H1 (cell line): ENCODE data around the gene FBXO34. TPM values are rescaled to one million over a fixed set of nuclear protein-coding genes. Genes with fewer than 3 reads are reported as not detected.

Experiments used
- CTCF ChIA-PET: fragments of 300-600 bp; sonication (Branson Sonifier 250); formaldehyde crosslinking; loops from one replicate; lab custom pipeline; 2021; ENCODE audit not compliant: partially characterized antibody; lab: Charles Lee
- POLR2A ChIA-PET: fragments of 300-600 bp; sonication (Branson Sonifier 250); formaldehyde crosslinking; loops from one replicate; lab custom pipeline; 2021; ENCODE audit warnings: inconsistent platforms; ENCODE audit not compliant: partially characterized antibody; lab: Charles Lee
- DNase-seq, 2 experiments: peaks; one replicate each; pipeline versions ENCODE4 v3.0.0 to v3.0.0-alpha.2; 2010 to 2022; ENCODE audit warnings: low spot score in 2 of 2, low read depth in 1 of 2, mixed read lengths in 1 of 2
- FAIRE-seq: peaks from 2 replicates; lab custom pipeline; 2011; peaks lifted over from hg19 to GRCh38; lab: Jason Lieb, UNC
- H2AFZ ChIP-seq: 2 replicates; pipeline ENCODE4 v1.8.1; 2012; ENCODE audit warnings: low read length, inconsistent platforms
- H2AK5ac ChIP-seq: 2 replicates; pipeline ENCODE4 v1.6.1; 2013; ENCODE audit warnings: low read depth, low read length
- H2BK120ac ChIP-seq: replicated peaks from 2 replicates; pipeline ENCODE3; 2013; ENCODE audit warnings: low read depth, low read length, inconsistent platforms
- H2BK12ac ChIP-seq: 2 replicates; pipeline ENCODE4 v1.6.1; 2013; ENCODE audit warnings: low read depth, low read length
- H2BK15ac ChIP-seq: 2 replicates; pipeline ENCODE4 v1.6.1; 2013; ENCODE audit warnings: low read length
- H2BK20ac ChIP-seq: 2 replicates; pipeline ENCODE4 v1.6.1; 2013; ENCODE audit warnings: low read length
- H2BK5ac ChIP-seq: 2 replicates; pipeline ENCODE4 v1.6.1; 2013; ENCODE audit warnings: low read depth, low read length
- H3K14ac ChIP-seq: 2 replicates; pipeline ENCODE4 v1.6.1; 2013; ENCODE audit warnings: inconsistent platforms; ENCODE audit not compliant: insufficient read length
- H3K18ac ChIP-seq: 2 replicates; pipeline ENCODE4 v1.6.1; 2013; ENCODE audit warnings: low read length; ENCODE audit errors: extremely low read depth
- H3K23ac ChIP-seq: 2 replicates; pipeline ENCODE4 v1.6.1; 2013; ENCODE audit warnings: inconsistent platforms; ENCODE audit not compliant: insufficient read length
- H3K23me2 ChIP-seq: 2 replicates; pipeline ENCODE4 v1.6.1; 2013; ENCODE audit warnings: low read depth, low read length
- H3K27ac ChIP-seq: 2 replicates; pipeline ENCODE4 v1.6.1; 2011; ENCODE audit warnings: low read depth, low read length, inconsistent platforms
- H3K27me3 ChIP-seq, 4 experiments: replicated peaks in 1 of 4; 1 replicate in 1 of 4; 2 replicates in 3 of 4; pipeline versions ENCODE4 v1.6.1 to v1.8.1; 2011 to 2013; ENCODE audit warnings: low read length in 3 of 4, mild to moderate bottlenecking in 3 of 4, inconsistent platforms in 2 of 4, mixed read lengths in 2 of 4, moderate library complexity in 1 of 4; ENCODE audit not compliant: control insufficient read depth in 3 of 4, insufficient read depth in 3 of 4; ENCODE audit errors: extremely low read depth in 1 of 4
- H3K36me3 ChIP-seq, 4 experiments: 2 replicates each; pipeline versions ENCODE4 v1.6.1 to v1.8.1; 2011 to 2013; ENCODE audit warnings: mild to moderate bottlenecking in 4 of 4, low read length in 3 of 4, moderate library complexity in 2 of 4, control low read depth in 1 of 4, inconsistent platforms in 1 of 4; ENCODE audit not compliant: insufficient read depth in 4 of 4, control insufficient read depth in 2 of 4
- H3K4ac ChIP-seq: replicated peaks from 2 replicates; pipeline ENCODE3; 2013; ENCODE audit warnings: low read length, low read depth, mixed read lengths, inconsistent platforms; ENCODE audit not compliant: insufficient read length
- H3K4me1 ChIP-seq, 4 experiments: replicated peaks in 1 of 4; 1 replicate in 1 of 4; 2 replicates in 3 of 4; pipeline versions ENCODE4 v1.6.1 to v1.8.1; 2011 to 2013; ENCODE audit warnings: low read length in 3 of 4, inconsistent platforms in 2 of 4, mixed read lengths in 1 of 4; ENCODE audit not compliant: insufficient read depth in 4 of 4, control insufficient read depth in 3 of 4
- H3K4me2 ChIP-seq, 2 experiments: 2 replicates each; pipeline versions ENCODE4 v1.6.1 to v1.8.1; 2011 to 2013; ENCODE audit warnings: low read depth in 2 of 2, low read length in 2 of 2, control low read depth in 1 of 2, inconsistent platforms in 1 of 2, mild to moderate bottlenecking in 1 of 2; ENCODE audit not compliant: insufficient read depth in 1 of 2
- H3K4me3 ChIP-seq, 4 experiments: fragments of 200-600, 300-600 bp in 1 of 4; sonication (generic), shearing (Covaris generic), sonication (Bioruptor Twin) in 1 of 4; 2 replicates each; pipeline versions ENCODE4 v1.5.1 to v1.8.1; 2011 to 2016; ENCODE audit warnings: low read length in 4 of 4, low read depth in 3 of 4, control low read depth in 2 of 4, inconsistent platforms in 2 of 4, mild to moderate bottlenecking in 2 of 4, mixed read lengths in 1 of 4, moderate library complexity in 1 of 4; ENCODE audit not compliant: insufficient read depth in 2 of 4; ENCODE audit errors: extremely low read depth in 1 of 4
- H3K56ac ChIP-seq: replicated peaks from 2 replicates; pipeline ENCODE3; 2013; ENCODE audit warnings: low read depth, mild to moderate bottlenecking, mixed read lengths, low read length, inconsistent platforms; ENCODE audit not compliant: insufficient read length
- H3K79me1 ChIP-seq: 2 replicates; pipeline ENCODE4 v1.6.1; 2013; ENCODE audit warnings: low read depth, low read length, control low read depth
- H3K79me2 ChIP-seq, 2 experiments: 2 replicates each; pipeline versions ENCODE4 v1.6.1 to v1.8.1; 2012 to 2013; ENCODE audit warnings: low read length in 2 of 2, mild to moderate bottlenecking in 2 of 2, inconsistent platforms in 1 of 2; ENCODE audit not compliant: insufficient read depth in 2 of 2, control insufficient read depth in 1 of 2
- H3K9ac ChIP-seq, 4 experiments: replicated peaks in 1 of 4; 1 replicate in 1 of 4; 2 replicates in 3 of 4; pipeline versions ENCODE4 v1.6.1 to v1.8.1; 2011 to 2013; ENCODE audit warnings: low read depth in 3 of 4, low read length in 3 of 4, control low read depth in 2 of 4, mild to moderate bottlenecking in 2 of 4, moderate library complexity in 2 of 4, inconsistent platforms in 1 of 4; ENCODE audit errors: extremely low read depth in 1 of 4
- H3K9me3 ChIP-seq, 2 experiments: 2 replicates each; pipeline versions ENCODE4 v1.6.1 to v1.8.1; 2012 to 2013; ENCODE audit warnings: mild to moderate bottlenecking in 2 of 2, moderate library complexity in 2 of 2, control low read depth in 1 of 2, inconsistent platforms in 1 of 2, low read depth in 1 of 2, low read length in 1 of 2, mixed read lengths in 1 of 2; ENCODE audit not compliant: insufficient read depth in 2 of 2
- H4K20me1 ChIP-seq, 2 experiments: replicated peaks in 1 of 2; 2 replicates each; pipeline versions ENCODE3 to v1.8.1; 2011 to 2013; ENCODE audit warnings: inconsistent platforms in 2 of 2, low read length in 2 of 2, mild to moderate bottlenecking in 1 of 2; ENCODE audit not compliant: insufficient read depth in 2 of 2, control insufficient read depth in 1 of 2
- H4K5ac ChIP-seq: 2 replicates; pipeline ENCODE4 v1.6.1; 2013; ENCODE audit warnings: low read length, low read depth, mixed read lengths, inconsistent platforms; ENCODE audit not compliant: insufficient read length
- H4K8ac ChIP-seq: 2 replicates; pipeline ENCODE4 v1.8.0; 2013; ENCODE audit warnings: mild to moderate bottlenecking, moderate library complexity, low read length, inconsistent platforms; ENCODE audit not compliant: insufficient read depth; ENCODE audit errors: extremely low read depth
- H4K91ac ChIP-seq: replicated peaks from 2 replicates; pipeline ENCODE3; 2013; ENCODE audit warnings: low read length, mixed read lengths, inconsistent platforms; ENCODE audit not compliant: insufficient read length
- CBX5 ChIP-seq: fragments of 300-800, 300-1000 bp; sonication (generic); IDR thresholded peaks from 2 replicates; pipeline ENCODE4 v1.7.1; 2016; ENCODE audit warnings: antibody characterized with exemption, low read length, low read depth
- TAF7 ChIP-seq: optimal IDR thresholded peaks from 2 replicates; pipeline ENCODE3; 2011; ENCODE audit warnings: low read depth, mild to moderate bottlenecking, inconsistent platforms, low read length, moderate library complexity, borderline replicate concordance
- polyA plus RNA-seq, 7 experiments: library from polyadenylated mRNA; depleted of rRNA in 3 of 7; stranded (reverse) in 5 of 7; unstranded in 2 of 7; fragments of >200 nt in 5 of 7; fragments of 200-250 nt in 2 of 7; gene quantifications; 1 replicate in 5 of 7; 2 replicates in 1 of 7; 4 replicates in 1 of 7; pipeline versions ENCODE4 v1.2.1 to v1.2.3, GENCODE V29; 2011 to 2013; ENCODE audit warnings: missing spikeins in 2 of 7, mixed read lengths in 2 of 7
- total RNA-seq: library from RNA; stranded (reverse); fragmentation: NEBNext Ultra II Directional; extraction: Animal tissue kit (Norgen Biotek cat#: 25700); gene quantifications from 2 replicates; pipeline ENCODE4 v1.2.1, GENCODE V29; 2021

The FBXO34 gene
- total and polyA plus RNA-seq, 2 of the 8 experiments (the other 6 are each of a cell fraction or from before 2014, with no cell fraction given), result 7.0 to 14.4 TPM

- H2BK120ac ChIP-seq, result no peak overlapping the region
- TF ChIP-seq TAF7 (no peak), CBX5 (no peak)
- TF ChIP-seq, all 59 proteins: peak for 0
- no peak overlapping the region for H2AFZ ChIP-seq
- H3K27ac ChIP-seq, result no peak overlapping the region
- no peak overlapping the region for H3K14ac ChIP-seq
- no peak overlapping the region for H3K18ac ChIP-seq
- H2BK12ac ChIP-seq, result no peak overlapping the region
- H3K36me3 ChIP-seq, result peaks cover 0 to 18% (median 5%) of the 10 kb centered on the region in 4 experiments; a peak in 4 of 8 replicates
- no peaks in the 10 kb centered on the region for H3K4me1 ChIP-seq
- H4K5ac ChIP-seq, result no peak overlapping the region
- no peak overlapping the region for H3K23ac ChIP-seq
- ChIA-PET CTCF (interaction anchor here (2.2 kb wide), 1 partner anchor 40 kb away, joined by 6 read pairs; no protein-coding TSS in a partner anchor), POLR2A (no interaction called here)
- H3K56ac ChIP-seq, result no peak overlapping the region
- peaks cover 0 to 2% of the 10 kb centered on the region in 2 experiments for H4K20me1 ChIP-seq
- H3K9me3 ChIP-seq, result peaks cover 11 to 30% of the 10 kb centered on the region in 2 experiments
- no peak overlapping the region for H3K4me3 ChIP-seq
- no peak overlapping the region for H2BK5ac ChIP-seq
- no peak overlapping the region for H3K4ac ChIP-seq
- H2BK15ac ChIP-seq, result no peak overlapping the region
- H3K9ac ChIP-seq, result no peak overlapping the region
- no peak for DNase-seq
- H3K79me2 ChIP-seq, result peaks cover 0 to 18% of the 10 kb centered on the region in 2 experiments; a peak in 2 of 4 replicates
- no peaks in the 10 kb centered on the region for H3K79me1 ChIP-seq
- H3K4me2 ChIP-seq, result no peak overlapping the region
- no peak overlapping the region for H4K91ac ChIP-seq
- H3K23me2 ChIP-seq, result no peaks in the 10 kb centered on the region
- no peaks in the 10 kb centered on the region for H3K27me3 ChIP-seq
- H2BK20ac ChIP-seq, result no peak overlapping the region
- H4K8ac ChIP-seq, result no peak overlapping the region
- no peak for FAIRE-seq
- no peak overlapping the region for H2AK5ac ChIP-seq
Observed at GRCh38 chr14:55314449-55314848, 43.2 kb downstream of the FBXO34 start.
